Measurements from ENCODE around the gene ITSN2.
"Not testable (repeated sequence)": the region's sequence is repeated elsewhere in the genome, so short reads cannot be mapped to it uniquely, and the experiment has no call there.

ITSN2 gene

DNA sequence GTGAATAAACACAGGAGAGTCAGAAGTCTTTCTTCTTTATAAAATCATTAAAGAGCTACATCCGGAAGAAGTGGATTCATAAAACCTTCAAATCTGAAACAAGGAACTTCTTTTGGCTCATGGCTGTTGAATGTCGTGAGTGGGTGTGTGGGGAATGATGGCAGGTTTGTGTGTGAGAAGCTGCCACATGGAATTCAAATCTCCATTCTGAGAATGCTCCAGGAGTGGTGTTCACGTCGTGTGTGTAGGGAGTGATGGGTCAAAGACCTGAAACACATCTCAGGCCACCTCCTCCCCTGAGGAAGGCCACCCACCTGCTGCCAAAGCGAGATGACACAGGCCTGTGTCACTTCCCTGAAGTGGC is 156.6 kb downstream of the ITSN2 start:
- TF ChIP-seq, protein P1, sequence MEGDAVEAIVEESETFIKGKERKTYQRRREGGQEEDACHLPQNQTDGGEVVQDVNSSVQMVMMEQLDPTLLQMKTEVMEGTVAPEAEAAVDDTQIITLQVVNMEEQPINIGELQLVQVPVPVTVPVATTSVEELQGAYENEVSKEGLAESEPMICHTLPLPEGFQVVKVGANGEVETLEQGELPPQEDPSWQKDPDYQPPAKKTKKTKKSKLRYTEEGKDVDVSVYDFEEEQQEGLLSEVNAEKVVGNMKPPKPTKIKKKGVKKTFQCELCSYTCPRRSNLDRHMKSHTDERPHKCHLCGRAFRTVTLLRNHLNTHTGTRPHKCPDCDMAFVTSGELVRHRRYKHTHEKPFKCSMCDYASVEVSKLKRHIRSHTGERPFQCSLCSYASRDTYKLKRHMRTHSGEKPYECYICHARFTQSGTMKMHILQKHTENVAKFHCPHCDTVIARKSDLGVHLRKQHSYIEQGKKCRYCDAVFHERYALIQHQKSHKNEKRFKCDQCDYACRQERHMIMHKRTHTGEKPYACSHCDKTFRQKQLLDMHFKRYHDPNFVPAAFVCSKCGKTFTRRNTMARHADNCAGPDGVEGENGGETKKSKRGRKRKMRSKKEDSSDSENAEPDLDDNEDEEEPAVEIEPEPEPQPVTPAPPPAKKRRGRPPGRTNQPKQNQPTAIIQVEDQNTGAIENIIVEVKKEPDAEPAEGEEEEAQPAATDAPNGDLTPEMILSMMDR (conservative IDR thresholded peaks at IDR 0.05; ENCODE audit: low read depth, low read length): no peak
- no peak overlapping the region for H3K4me3 ChIP-seq (ENCODE audit: low read depth, low read length)
- no peak for DNase-seq (ENCODE audit: low read depth)

DNA sequence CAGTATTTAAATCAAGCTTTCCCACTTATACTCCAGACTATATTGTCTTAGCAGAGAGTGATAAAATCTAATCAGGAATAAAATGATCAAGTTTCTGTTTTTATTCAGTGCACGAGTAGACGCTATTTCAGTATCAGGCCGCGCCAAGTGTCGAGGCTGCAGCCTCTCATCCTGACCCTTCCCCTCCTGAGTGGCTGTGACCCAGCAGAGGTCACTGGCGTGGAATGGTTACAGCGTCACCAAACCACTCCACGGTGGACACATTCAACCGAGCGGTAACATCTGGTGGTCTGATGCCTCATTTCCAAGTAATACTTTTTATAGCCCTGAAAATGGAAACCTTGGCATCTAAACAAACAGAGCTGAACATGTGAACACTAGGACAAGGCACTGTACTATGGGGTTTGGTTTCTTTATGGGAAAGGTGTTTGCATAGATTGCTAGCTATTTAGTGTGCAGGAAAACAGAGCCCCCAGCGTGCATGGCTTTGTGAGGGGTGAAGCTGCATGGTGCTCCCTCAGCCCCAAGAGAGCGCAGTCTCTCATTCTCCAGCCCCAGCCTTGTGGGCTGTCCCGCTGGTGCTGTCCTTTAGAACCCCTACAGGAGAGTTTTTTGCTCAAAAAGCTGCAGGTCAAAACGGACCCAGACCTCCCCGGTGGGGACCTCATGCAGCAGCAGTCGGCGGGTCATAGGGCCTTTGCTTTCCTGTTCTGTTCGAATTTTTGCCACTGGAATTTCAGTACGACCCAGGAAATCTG is 157.1 kb downstream of the ITSN2 start:
- TF ChIP-seq, protein P1 (conservative IDR thresholded peaks at IDR 0.05; ENCODE audit: low read depth, low read length): peak; percentile 27
- DNase-seq (ENCODE audit: low read depth): peak; percentile 6
- no peak overlapping the region for H3K4me3 ChIP-seq (ENCODE audit: low read depth, low read length)

DNA sequence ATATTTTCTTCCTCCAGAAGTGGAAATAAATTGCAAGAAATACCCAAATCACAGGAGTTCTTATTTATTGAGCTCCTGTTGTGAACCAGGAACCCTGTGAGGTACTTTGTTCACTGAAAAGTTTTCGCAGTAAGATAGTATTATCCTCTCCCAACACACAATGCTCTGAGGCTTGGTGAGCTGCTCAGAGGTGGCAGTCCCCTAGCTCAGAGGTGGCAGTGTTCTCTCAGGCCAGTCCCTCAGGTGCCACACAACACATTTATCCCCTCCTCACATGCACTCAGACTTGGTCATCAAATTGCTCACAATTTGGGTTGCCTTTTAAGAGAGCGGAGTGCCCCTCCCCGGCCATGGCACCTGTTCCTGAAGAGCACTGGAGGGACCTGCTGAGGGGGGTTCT is 159.5 kb downstream of the ITSN2 start:
- TF ChIP-seq, protein P1 (conservative IDR thresholded peaks at IDR 0.05; ENCODE audit: low read depth, low read length): no peak
- H3K4me3 ChIP-seq (ENCODE audit: low read depth, low read length): no peak overlapping the region
- DNase-seq (ENCODE audit: low read depth): no peak

DNA sequence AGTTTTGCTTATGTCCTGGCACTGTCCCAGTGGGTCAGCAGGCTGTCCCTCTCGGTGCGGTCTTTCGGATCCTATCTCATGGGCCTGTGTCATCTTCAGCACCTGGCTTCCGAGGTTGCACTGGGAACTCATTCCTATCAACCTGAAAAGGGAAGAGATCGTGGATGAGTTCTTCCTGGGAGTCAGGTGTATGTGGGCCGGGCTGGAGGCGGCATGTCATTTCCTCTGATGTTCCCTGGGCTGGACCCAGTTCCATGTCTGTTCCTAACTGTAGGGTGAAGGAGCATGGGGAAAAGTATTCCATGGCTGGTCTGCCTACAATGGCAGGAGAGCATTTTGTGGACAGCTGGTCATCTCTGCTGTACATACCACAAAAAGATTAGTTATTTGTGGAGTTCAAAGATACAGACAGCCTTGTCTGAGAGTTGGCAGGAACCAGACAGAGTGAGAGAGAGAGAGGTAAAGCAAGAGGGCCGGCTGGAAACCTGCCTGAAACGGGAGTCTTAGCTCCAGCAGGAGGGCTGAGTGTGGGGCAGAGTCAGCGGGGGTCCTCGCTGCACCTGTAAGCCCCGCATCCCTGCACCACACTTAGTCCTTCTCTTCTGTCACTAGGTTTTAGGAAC is 160.3 kb downstream of the ITSN2 start:
- TF ChIP-seq, protein P1 (conservative IDR thresholded peaks at IDR 0.05; ENCODE audit: low read depth, low read length): no peak
- peak; percentile 38 for DNase-seq (ENCODE audit: low read depth)
- no peak overlapping the region for H3K4me3 ChIP-seq (ENCODE audit: low read depth, low read length)

DNA sequence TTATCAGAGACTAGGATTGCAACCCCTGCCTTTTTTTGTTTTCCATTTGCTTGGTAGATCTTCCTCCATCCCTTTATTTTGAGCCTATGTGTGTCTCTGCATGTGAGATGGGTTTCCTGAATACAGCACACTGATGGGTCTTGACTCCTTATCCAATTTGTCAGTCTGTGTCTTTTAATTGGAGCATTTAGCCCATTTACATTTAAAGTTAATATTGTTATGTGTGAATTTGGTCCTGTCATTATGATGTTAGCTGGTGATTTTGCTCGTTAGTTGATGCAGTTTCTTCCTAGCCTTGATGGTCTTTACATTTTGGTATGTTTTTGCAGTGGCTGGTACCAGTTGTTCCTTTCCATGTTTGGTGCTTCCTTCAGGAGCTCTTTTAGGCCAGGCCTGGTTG is 163.1 kb downstream of the ITSN2 start:
- H3K4me3 ChIP-seq (ENCODE audit: low read depth, low read length); DNase-seq (ENCODE audit: low read depth): not testable (repeated sequence)

DNA sequence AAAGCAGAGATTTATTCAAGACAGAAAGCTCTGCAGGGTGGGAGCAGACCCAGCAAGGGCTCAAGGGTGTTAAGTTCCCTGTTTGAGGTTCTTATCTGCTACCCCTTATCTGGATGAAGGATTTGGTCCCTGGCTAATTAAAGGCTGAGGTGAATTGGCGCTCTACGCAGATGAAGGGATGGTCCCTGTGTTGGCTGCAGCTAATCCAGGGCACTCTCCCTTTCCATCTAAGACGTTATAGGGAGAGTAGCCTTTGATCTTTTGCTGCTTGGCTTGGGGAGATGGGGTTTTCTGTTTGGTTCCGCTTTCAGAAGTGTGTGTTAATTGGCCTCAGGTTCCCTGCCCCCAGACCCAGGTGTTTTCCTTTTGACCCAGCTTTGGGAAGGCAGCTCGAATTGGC is 168.5 kb downstream of the ITSN2 start:
- no peak for DNase-seq (ENCODE audit: low read depth)
- no peak overlapping the region for H3K4me3 ChIP-seq (ENCODE audit: low read depth, low read length)
- TF ChIP-seq, protein P1 (conservative IDR thresholded peaks at IDR 0.05; ENCODE audit: low read depth, low read length): no peak

DNA sequence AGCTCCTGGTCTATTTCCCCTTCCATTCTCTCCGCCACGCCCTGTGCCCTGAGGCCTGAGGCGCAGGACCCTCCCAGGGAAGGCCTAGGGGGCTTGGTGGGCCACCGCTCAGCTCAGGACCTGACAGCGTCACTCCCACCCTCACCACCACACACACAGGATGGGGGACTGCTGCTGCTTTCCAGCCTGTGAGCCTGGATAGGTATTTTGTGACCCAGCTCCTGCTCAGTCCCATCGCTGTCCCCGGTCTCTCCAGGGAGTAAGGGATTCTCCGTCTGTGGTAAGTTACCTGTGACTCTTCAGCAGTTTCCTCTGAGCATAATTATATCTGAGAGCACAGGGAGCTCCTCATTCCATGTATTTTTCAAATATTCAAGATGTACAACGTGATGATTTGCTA is 169.2 kb downstream of the ITSN2 start:
- TF ChIP-seq, protein P1 (conservative IDR thresholded peaks at IDR 0.05; ENCODE audit: low read depth, low read length): no peak
- no peak for DNase-seq (ENCODE audit: low read depth)
- no peak overlapping the region for H3K4me3 ChIP-seq (ENCODE audit: low read depth, low read length)
